Hematopoietic multipotent progenitor cell (in vitro differentiated cells): ENCODE results near the gene TMOD3. TPM values are rescaled to one million over a fixed set of nuclear protein-coding genes. Genes with fewer than 3 reads are reported as not detected.

Experiments
- small RNA-seq: library from RNA; depleted of rRNA; stranded (forward); fragments of <200 nt; gene quantifications from one replicate; pipeline ENCODE3, GENCODE V24; 2012
- total RNA-seq: library from RNA; depleted of rRNA; stranded (reverse); fragments of >200 nt; gene quantifications from one replicate; pipeline ENCODE4 v1.2.3, GENCODE V29; 2012

The TMOD3 gene
- total RNA-seq, 1 donor = 13.7 TPM

Small RNA genes within 50 kb of the gene (small RNA-seq; reads per million reads assigned to genes)
- gene AC090971.5 (not detected), gene RF00017 (not detected), gene RF00019 (not detected), gene RNU6-90P (not detected)

Other genes with a start within 250 kb of the TMOD3 start
- 22.1 TPM for gene DMXL2, start 206.9 kb upstream of the TMOD3 start, total RNA-seq
- under 0.01 TPM for gene SCG3, start 148.2 kb upstream of the TMOD3 start, total RNA-seq
- gene LYSMD2, start 92.0 kb upstream of the TMOD3 start, total RNA-seq = 30.4 TPM
- gene TMOD2, start 78.1 kb upstream of the TMOD3 start, total RNA-seq = 5.1 TPM
- 5.4 TPM for gene LEO1, start 142.1 kb downstream of the TMOD3 start, total RNA-seq
- 14.3 TPM for gene MAPK6, start 189.6 kb downstream of the TMOD3 start, total RNA-seq